K562 (cell line): Measurements from ENCODE around the gene SLC16A5. TPM values are rescaled to one million over a fixed set of nuclear protein-coding genes. Genes with fewer than 3 reads are reported as not detected.
A peak's percentile ranks its signal among the peaks of the same experiment; 100 is the strongest.

Source experiments
- ATF3 ChIP-seq, 2 experiments: fragments of 450-650 bp in 1 of 2; sonication (generic) in 1 of 2; formaldehyde crosslinking in 1 of 2; IDR thresholded peaks in 1 of 2; conservative IDR thresholded peaks in 1 of 2; 2 replicates each; pipeline versions ENCODE4 v1.6.1 to v1.8.1; 2016 to 2023; ENCODE audit warnings: mild to moderate bottlenecking in 2 of 2, moderate library complexity in 2 of 2, inconsistent platforms in 1 of 2, missing genetic modification reagents in 1 of 2
- E2F5 ChIP-seq: sonication (generic); formaldehyde crosslinking; IDR thresholded peaks from 2 replicates; pipeline ENCODE4 v1.8.0; 2022; ENCODE audit warnings: mild to moderate bottlenecking, missing genetic modification reagents
- ELF1 ChIP-seq: fragments of 200-800 bp; sonication (Bioruptor generic); IDR thresholded peaks from 2 replicates; pipeline ENCODE4 v1.6.1; 2016; ENCODE audit warnings: missing genetic modification characterization, missing compliant biosample characterization
- ETV5 ChIP-seq: sonication (generic); formaldehyde crosslinking; IDR thresholded peaks from 2 replicates; pipeline ENCODE4 v1.4.0; 2020; ENCODE audit warnings: low read depth, mild to moderate bottlenecking, missing genetic modification reagents
- FOXK1 ChIP-seq: sonication (generic); formaldehyde crosslinking; IDR thresholded peaks from 2 replicates; pipeline ENCODE4 v1.8.0; 2022; ENCODE audit warnings: missing genetic modification reagents, mild to moderate bottlenecking, borderline replicate concordance
- HMG20A ChIP-seq: fragments of 450-650 bp; formaldehyde crosslinking; conservative IDR thresholded peaks from 2 replicates; pipeline ENCODE4 v1.4.0; 2020; ENCODE audit warnings: mild to moderate bottlenecking, mixed read lengths
- MAZ ChIP-seq, 2 experiments: fragments of 450-650 bp in 1 of 2; sonication (generic) in 1 of 2; formaldehyde crosslinking; IDR thresholded peaks in 1 of 2; conservative IDR thresholded peaks in 1 of 2; 2 replicates each; pipeline versions ENCODE4 v1.4.0 to v1.5.0; 2020; ENCODE audit warnings: mild to moderate bottlenecking in 1 of 2, missing genetic modification reagents in 1 of 2
- POLR2AphosphoS5 ChIP-seq: IDR thresholded peaks from 2 replicates; pipeline ENCODE4 v1.6.1; 2011; ENCODE audit warnings: mild to moderate bottlenecking, low read depth, low read length, moderate library complexity; ENCODE audit not compliant: control insufficient read depth, insufficient read depth
- POLR2G ChIP-seq: fragments of 200-400 bp; formaldehyde crosslinking; IDR thresholded peaks from 2 replicates; pipeline ENCODE4 v1.6.1; 2017; ENCODE audit warnings: low read depth, mild to moderate bottlenecking, antibody characterized with exemption, low read length, moderate library complexity
- RBBP5 ChIP-seq: fragments of 200-600 bp; sonication (generic); IDR thresholded peaks from 2 replicates; pipeline ENCODE4 v1.6.1; 2012; ENCODE audit warnings: borderline replicate concordance, mild to moderate bottlenecking, low read length, control low read depth, inconsistent platforms; ENCODE audit not compliant: insufficient read depth, poor library complexity, severe bottlenecking
- REST ChIP-seq, 2 experiments: fragments of 450-650 bp; formaldehyde crosslinking in 1 of 2; IDR thresholded peaks; 2 replicates each; pipeline versions ENCODE4 v1.4.0 to v1.6.1; 2014 to 2020; ENCODE audit warnings: mild to moderate bottlenecking in 2 of 2, borderline replicate concordance in 1 of 2, low read depth in 1 of 2
- ZNF507 ChIP-seq: conservative IDR thresholded peaks from 2 replicates; pipeline ENCODE4 v1.6.1; 2017; ENCODE audit warnings: missing genetic modification characterization, missing compliant biosample characterization
- ZSCAN32 ChIP-seq: fragments of 450-650 bp; formaldehyde crosslinking; IDR thresholded peaks from 2 replicates; pipeline ENCODE4 v1.4.0; 2020; ENCODE audit warnings: mild to moderate bottlenecking, moderate library complexity
- polyA plus RNA-seq, 8 experiments: library from polyadenylated mRNA; depleted of rRNA in 4 of 8; stranded (reverse) in 5 of 8; unstranded in 3 of 8; fragments of >200 nt; fragmentation: Nextera tagmentation in 2 of 8; fragmentation: Illumina TruSeq in 1 of 8; extraction: Ambion mirVana in 2 of 8; extraction: Trizol in 1 of 8; gene quantifications; 2 replicates each; pipeline versions ENCODE4 v1.2.1 to v1.2.3, GENCODE V29; 2011 to 2014; ENCODE audit warnings: inconsistent platforms in 1 of 8, missing spikeins in 1 of 8
- total RNA-seq, 7 experiments: library from RNA; depleted of rRNA in 6 of 7; stranded (reverse); fragments of >200 nt in 6 of 7; fragmentation: Illumina TruSeq in 2 of 7; extraction: Trizol in 2 of 7; gene quantifications; 2 replicates each; pipeline versions ENCODE4 v1.2.1 to v1.2.3, GENCODE V29; 2011 to 2021; ENCODE audit warnings: low replicate concordance in 1 of 7

Gene SLC16A5
- total and polyA plus RNA-seq, 9 of the 15 experiments (the other 6 are each of a cell fraction or from before 2014, with no cell fraction given): 0.06 to 2.6 (median 0.91) TPM

- peak; percentile 76 to 90 for TF ChIP-seq MAZ (CRISPR knock-in tag; conservative IDR thresholded peaks at IDR 0.05 in 1 of 2, IDR thresholded peaks at IDR 0.05 in 1 of 2)
- TF ChIP-seq REST (IDR thresholded peaks at IDR 0.05; ENCODE audit: borderline replicate concordance): peak; percentile 60
- TF ChIP-seq REST (CRISPR knock-in tag; IDR thresholded peaks at IDR 0.05; ENCODE audit: low read depth): peak; percentile 24; the same call in 1 of the 2 replicates
- peak; percentile 64; the same call in 1 of the 2 replicates for TF ChIP-seq FOXK1
- TF ChIP-seq ELF1 (tag): peak; percentile 63
- peak; percentile 92 for TF ChIP-seq POLR2G
- TF ChIP-seq RBBP5: peak; percentile 36
- TF ChIP-seq ATF3 (IDR thresholded peaks at IDR 0.05): no peak
- TF ChIP-seq ATF3 (CRISPR knock-in tag; conservative IDR thresholded peaks at IDR 0.05): 0 out of 2 replicates have a peak, but pooled peaks have one; percentile 54
- TF ChIP-seq ETV5: peak; percentile 39; the same call in 1 of the 2 replicates
- TF ChIP-seq POLR2AphosphoS5: peak; percentile 73
- no peak for TF ChIP-seq E2F5
- TF ChIP-seq ZNF507 (tag): no peak
- no peak for TF ChIP-seq HMG20A
- 0 out of 2 replicates have a peak, but pooled peaks have one; percentile 34 for TF ChIP-seq ZSCAN32 (CRISPR knock-in tag)
Observed at GRCh38 chr17:75109407-75110233, 21.9 kb downstream of the SLC16A5 start, which contains the start of gene ARMC7 (continued).
